Measurements from ENCODE around the gene DNMBP.
"Not testable (repeated sequence)": the region's sequence is repeated elsewhere in the genome, so short reads cannot be mapped to it uniquely, and the experiment has no call there.

DNMBP gene

GRCh38 chr10:99985637-99986036, 24.1 kb downstream of the DNMBP start:
- H3K27ac Mint-ChIP-seq; H3K9me3 Mint-ChIP-seq; DNase-seq (ENCODE audit: low spot score in 2 of 2); H3K36me3 Mint-ChIP-seq; H3K4me3 Mint-ChIP-seq; H3K27me3 Mint-ChIP-seq; ATAC-seq (ENCODE audit: low read depth): not testable (repeated sequence)
- H3K4me1 Mint-ChIP-seq, result peaks cover 26% of the 10 kb centered on the region

DNA sequence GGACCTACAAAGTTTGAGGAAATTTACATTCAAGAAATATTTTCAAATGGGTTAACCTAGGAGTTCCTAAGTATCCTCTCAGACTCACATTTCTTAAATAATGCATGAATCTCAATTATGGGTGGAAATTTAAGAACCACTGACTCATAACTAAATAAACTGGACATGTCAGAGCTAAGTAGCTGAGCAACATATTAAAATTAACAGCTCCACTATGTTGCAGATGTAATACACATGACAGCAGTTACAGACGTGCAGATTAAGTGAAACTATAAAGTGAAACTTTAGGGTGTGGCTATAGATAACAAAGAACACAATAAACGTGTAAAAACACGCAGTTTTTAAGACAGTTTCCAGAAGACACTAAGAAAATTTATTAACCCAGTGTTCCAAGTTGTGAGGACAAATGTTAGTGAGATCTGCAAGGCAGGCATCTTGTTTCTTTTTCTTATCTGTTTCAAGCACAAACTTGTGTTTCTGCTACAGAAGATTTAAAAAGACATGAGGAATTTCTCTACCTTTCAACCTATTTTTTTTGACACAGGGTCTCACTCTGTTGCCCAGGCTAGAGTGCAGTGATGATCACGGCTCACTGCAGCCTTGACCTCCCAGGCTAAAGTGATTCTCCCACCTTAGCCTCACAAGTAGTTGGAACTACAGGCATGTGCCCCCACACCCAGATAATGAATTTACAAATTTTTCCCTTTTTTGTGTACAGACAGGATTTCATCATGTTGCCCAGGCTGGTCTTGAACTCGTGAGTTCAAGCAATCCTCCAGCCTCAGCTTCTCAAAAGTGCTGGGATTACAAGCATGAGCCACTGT, 25.3 kb downstream of the DNMBP start:
- peaks cover 9% of the 10 kb centered on the region for H3K36me3 Mint-ChIP-seq
- H3K4me3 Mint-ChIP-seq, result no peak overlapping the region
- H3K4me1 Mint-ChIP-seq, result peaks cover 27% of the 10 kb centered on the region
- H3K9me3 Mint-ChIP-seq, result no peaks in the 10 kb centered on the region
- DNase-seq (ENCODE audit: low spot score in 2 of 2) (no peak), ATAC-seq (ENCODE audit: low read depth) (peak; percentile 56)
- H3K27me3 Mint-ChIP-seq, result no peaks in the 10 kb centered on the region
- peak overlapping the region; percentile 78 for H3K27ac Mint-ChIP-seq

- ATAC-seq (ENCODE audit: low read depth) (peak; percentile 63), DNase-seq (ENCODE audit: low spot score in 2 of 2) (no peak)
- Mint-ChIP-seq H3K27me3 (no peaks in the 10 kb centered on the region), H3K4me3 (peak overlapping the region; percentile 62), H3K9me3 (no peaks in the 10 kb centered on the region), H3K27ac (peak overlapping the region; percentile 62), H3K36me3 (peaks cover 9% of the 10 kb centered on the region), H3K4me1 (peaks cover 27% of the 10 kb centered on the region)
Observed at GRCh38 chr10:99983280-99983988, 26.3 kb downstream of the DNMBP start.

- Mint-ChIP-seq H3K4me3 (peak overlapping the region; percentile 62), H3K9me3 (no peaks in the 10 kb centered on the region), H3K27me3 (no peaks in the 10 kb centered on the region), H3K36me3 (peaks cover 9% of the 10 kb centered on the region), H3K4me1 (peaks cover 27% of the 10 kb centered on the region), H3K27ac (peak overlapping the region; percentile 62)
- DNase-seq (ENCODE audit: low spot score in 2 of 2) (no peak), ATAC-seq (ENCODE audit: low read depth) (peak; percentile 43)
Observed at GRCh38 chr10:99982728-99983127, 27.0 kb downstream of the DNMBP start.

DNA sequence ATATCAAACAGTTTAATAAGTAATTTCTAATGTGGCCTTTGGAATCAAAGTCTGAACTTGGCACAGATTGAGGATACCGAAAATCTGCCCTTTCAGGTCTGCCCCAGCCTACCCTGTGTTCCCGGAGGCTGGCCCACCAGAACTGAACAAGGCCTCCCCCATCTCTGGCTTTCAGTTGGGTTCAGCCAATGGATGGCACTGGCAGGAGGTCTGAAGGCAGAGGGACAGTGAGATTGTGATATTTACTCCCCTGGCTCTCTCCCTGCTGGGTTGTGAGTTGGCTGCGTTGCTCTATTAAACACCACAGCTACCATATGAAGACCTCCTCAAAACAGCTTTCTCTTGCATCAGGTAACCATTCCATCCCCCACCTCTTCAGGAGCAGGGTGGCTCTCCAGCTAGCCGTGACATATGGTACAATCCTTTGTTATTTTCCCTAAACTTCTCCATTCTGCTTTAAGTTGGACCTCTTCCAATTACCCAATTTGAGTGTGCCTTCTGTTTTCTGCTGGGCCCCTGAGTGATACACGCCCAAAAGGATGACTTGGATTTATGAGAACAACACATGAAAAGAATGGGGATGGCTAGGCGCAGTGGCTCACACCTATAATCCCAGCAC, 28.1 kb downstream of the DNMBP start:
- Mint-ChIP-seq H3K9me3 (no peaks in the 10 kb centered on the region), H3K27me3 (no peaks in the 10 kb centered on the region), H3K36me3 (peaks cover 9% of the 10 kb centered on the region), H3K27ac (no peak overlapping the region), H3K4me3 (peak overlapping the region; percentile 27), H3K4me1 (peaks cover 25% of the 10 kb centered on the region)
- no peak for DNase-seq (ENCODE audit: low spot score in 2 of 2)
- ATAC-seq (ENCODE audit: low read depth), result no peak

DNA sequence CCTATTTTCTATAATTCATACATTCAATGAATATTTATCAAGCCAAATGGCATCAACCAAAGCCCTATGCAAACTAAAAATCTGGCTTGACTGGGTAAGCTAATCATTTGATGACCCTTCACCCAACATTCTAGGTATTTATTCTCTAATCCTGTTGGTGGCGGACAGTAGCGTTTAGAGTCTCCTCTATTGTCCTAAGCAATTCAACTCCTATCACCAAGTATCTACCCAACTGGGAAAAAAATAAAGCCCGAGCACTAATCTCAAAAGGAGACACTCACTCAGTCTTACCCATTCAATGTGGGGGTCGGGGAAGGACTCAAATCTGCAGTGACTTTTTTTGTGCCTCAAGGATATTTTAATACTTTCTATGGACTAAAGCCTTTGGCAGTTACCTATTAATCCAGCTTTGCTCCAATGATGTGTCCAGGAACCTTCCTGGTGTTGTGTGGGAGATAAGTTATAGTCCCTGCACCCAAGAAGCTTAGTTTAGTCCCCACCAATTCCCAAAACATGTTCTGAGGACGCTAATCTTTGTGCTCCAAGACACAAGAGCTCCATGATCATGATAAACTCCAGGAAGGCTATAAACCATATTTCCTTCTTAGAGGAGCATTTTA, 30.6 kb downstream of the DNMBP start:
- no peak overlapping the region for H3K27ac Mint-ChIP-seq
- no peak overlapping the region for H3K4me3 Mint-ChIP-seq
- no peak for DNase-seq (ENCODE audit: low spot score in 2 of 2)
- H3K4me1 Mint-ChIP-seq, result peaks cover 38% of the 10 kb centered on the region
- H3K9me3 Mint-ChIP-seq, result no peaks in the 10 kb centered on the region
- no peaks in the 10 kb centered on the region for H3K27me3 Mint-ChIP-seq
- no peak for ATAC-seq (ENCODE audit: low read depth)
- H3K36me3 Mint-ChIP-seq, result peaks cover 9% of the 10 kb centered on the region

- Mint-ChIP-seq H3K4me3 (no peak overlapping the region), H3K4me1 (peaks cover 36% of the 10 kb centered on the region), H3K27me3 (no peaks in the 10 kb centered on the region), H3K36me3 (peaks cover 9% of the 10 kb centered on the region), H3K27ac (no peak overlapping the region), H3K9me3 (no peaks in the 10 kb centered on the region)
- ATAC-seq (ENCODE audit: low read depth) (no peak), DNase-seq (ENCODE audit: low spot score in 2 of 2) (no peak)
Observed at GRCh38 chr10:99977916-99978315, 31.8 kb downstream of the DNMBP start.

DNA sequence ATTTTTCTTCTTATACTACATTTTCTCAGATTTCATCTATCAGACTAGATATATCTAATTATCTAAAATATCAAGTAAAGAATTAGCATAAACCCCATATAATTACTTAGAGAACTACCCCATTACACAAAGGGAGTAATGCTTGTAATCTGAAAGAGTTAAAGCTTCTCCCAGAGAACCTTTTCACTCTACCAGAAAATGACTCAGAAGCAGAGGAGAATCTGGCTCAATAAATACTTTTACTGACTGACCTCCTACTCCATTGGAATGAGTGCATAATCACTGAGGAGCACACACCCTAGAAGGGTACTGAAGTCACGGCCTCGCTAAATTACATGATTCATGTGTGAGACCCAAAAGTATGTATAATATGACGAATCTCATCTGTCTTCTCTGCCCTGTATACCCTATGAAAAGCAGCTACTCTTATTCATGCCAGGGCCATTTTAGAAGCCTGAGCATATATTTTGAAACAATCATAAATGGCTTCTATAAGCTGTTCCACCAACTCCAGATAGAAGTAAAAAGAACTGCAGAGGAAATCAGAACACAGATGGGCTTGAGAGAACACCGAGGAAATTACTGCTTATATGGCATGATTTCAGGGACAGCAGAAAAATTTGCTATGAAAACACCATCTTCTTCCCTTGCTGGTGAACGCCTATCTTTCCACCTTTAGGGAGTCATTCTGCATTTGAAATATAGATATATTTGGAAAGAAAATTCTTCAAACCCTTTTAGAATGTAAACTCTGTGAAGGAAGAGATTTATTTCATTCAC, 32.7 kb downstream of the DNMBP start:
- Mint-ChIP-seq H3K27me3 (no peaks in the 10 kb centered on the region), H3K4me3 (no peak overlapping the region), H3K27ac (no peak overlapping the region), H3K9me3 (no peaks in the 10 kb centered on the region), H3K36me3 (peaks cover 9% of the 10 kb centered on the region), H3K4me1 (peaks cover 36% of the 10 kb centered on the region)
- ATAC-seq (ENCODE audit: low read depth), result no peak
- no peak for DNase-seq (ENCODE audit: low spot score in 2 of 2)

- Mint-ChIP-seq H3K4me3 (peak overlapping the region; percentile 29), H3K9me3 (no peaks in the 10 kb centered on the region), H3K4me1 (peaks cover 33% of the 10 kb centered on the region), H3K27me3 (no peaks in the 10 kb centered on the region), H3K27ac (peak overlapping the region; percentile 21), H3K36me3 (peaks cover 11% of the 10 kb centered on the region)
- DNase-seq (ENCODE audit: low spot score in 2 of 2) (no peak), ATAC-seq (ENCODE audit: low read depth) (peak; percentile 5)
Observed at GRCh38 chr10:99975942-99976809, 33.6 kb downstream of the DNMBP start.

DNA sequence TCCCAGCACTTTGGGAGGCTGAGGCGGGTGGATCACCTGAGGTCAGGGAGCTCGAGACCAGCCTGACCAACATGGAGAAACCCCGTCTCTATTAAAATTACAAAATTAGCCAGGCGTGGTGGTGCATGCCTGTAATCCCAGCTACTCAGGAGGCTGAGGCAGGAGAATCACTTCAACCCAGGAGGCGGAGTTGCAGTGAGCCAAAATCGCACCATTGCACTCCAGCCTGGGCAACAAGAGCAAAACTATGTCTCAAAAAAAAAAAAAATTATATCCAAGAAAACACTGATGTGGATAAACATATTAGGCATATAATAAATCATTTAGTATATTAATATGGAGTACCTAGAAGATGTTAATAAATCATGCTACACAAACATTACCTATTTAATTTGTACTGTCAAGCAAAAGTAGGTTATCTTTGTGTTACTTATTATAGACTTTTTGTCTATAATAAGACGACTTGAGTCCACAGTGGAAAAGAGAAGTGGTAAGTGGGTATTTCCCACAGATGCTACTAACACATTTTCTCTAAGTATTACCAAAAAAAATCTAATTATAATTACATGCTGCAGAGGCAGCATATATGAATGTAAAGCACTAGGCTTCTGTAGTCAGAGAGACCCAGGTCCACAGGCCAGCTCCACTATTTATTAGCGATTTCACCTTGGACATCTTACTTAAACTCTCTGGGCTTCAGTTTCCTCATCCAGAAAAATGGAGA, 34.5 kb downstream of the DNMBP start:
- ATAC-seq (ENCODE audit: low read depth) (peak; percentile 92), DNase-seq (ENCODE audit: low spot score in 2 of 2) (no peak)
- H3K27me3 Mint-ChIP-seq, result no peaks in the 10 kb centered on the region
- H3K9me3 Mint-ChIP-seq, result no peaks in the 10 kb centered on the region
- H3K36me3 Mint-ChIP-seq, result peaks cover 14% of the 10 kb centered on the region
- peaks cover 30% of the 10 kb centered on the region for H3K4me1 Mint-ChIP-seq
- peak overlapping the region; percentile 55 for H3K27ac Mint-ChIP-seq
- H3K4me3 Mint-ChIP-seq, result no peak overlapping the region

DNA sequence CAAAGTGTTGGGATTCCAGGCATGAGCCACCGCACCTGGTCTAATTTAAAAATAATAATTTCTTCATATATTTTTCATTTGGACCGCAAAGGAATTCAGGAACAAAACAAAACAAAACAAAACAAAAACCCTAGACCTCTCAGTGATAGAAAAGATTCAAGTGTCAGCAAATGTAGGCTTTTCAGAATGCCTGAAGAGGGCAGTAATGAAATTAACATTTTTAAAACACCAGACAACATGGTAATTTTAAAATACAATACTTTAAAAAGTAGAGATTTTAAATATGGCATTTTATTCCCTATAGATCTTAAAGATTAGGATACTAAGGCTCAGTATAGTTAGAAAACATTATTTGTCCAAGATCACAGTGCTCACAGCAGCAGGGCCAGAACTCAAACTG, 36.6 kb downstream of the DNMBP start:
- Mint-ChIP-seq H3K36me3 (peaks cover 17% of the 10 kb centered on the region), H3K27ac (no peak overlapping the region), H3K4me1 (peaks cover 27% of the 10 kb centered on the region), H3K9me3 (no peaks in the 10 kb centered on the region), H3K4me3 (no peak overlapping the region), H3K27me3 (no peaks in the 10 kb centered on the region)
- DNase-seq (ENCODE audit: low spot score in 2 of 2) (no peak), ATAC-seq (ENCODE audit: low read depth) (no peak)

- H3K4me3 Mint-ChIP-seq, result no peak overlapping the region
- peaks cover 2% of the 10 kb centered on the region for H3K4me1 Mint-ChIP-seq
- no peak for ATAC-seq (ENCODE audit: low read depth)
- no peak overlapping the region for H3K27ac Mint-ChIP-seq
- H3K27me3 Mint-ChIP-seq, result no peaks in the 10 kb centered on the region
- H3K36me3 Mint-ChIP-seq, result peaks cover 32% of the 10 kb centered on the region
- no peaks in the 10 kb centered on the region for H3K9me3 Mint-ChIP-seq
- no peak for DNase-seq (ENCODE audit: low spot score in 2 of 2)
Observed at GRCh38 chr10:99967961-99968360, 41.8 kb downstream of the DNMBP start.

Measured in memory B cell (primary cell).